HG03095 (cell line): ENCODE results near the gene PGPEP1.

Source experiments
- ATAC-seq: cut with Tn5 transposase; IDR thresholded peaks from one replicate; pipeline ENCODE4 v1.9.1; 2021; ENCODE audit warnings: moderate library complexity; ENCODE audit not compliant: unreplicated experiment

Gene PGPEP1

GRCh38 chr19:18417250-18418028 is 77.0 kb downstream of the PGPEP1 start:
- ATAC-seq, result no peak

GRCh38 chr19:18418029-18418482 is 77.7 kb downstream of the PGPEP1 start:
- ATAC-seq, result no peak

GRCh38 chr19:18418483-18419194 is 78.2 kb downstream of the PGPEP1 start:
- ATAC-seq, result no peak

DNA sequence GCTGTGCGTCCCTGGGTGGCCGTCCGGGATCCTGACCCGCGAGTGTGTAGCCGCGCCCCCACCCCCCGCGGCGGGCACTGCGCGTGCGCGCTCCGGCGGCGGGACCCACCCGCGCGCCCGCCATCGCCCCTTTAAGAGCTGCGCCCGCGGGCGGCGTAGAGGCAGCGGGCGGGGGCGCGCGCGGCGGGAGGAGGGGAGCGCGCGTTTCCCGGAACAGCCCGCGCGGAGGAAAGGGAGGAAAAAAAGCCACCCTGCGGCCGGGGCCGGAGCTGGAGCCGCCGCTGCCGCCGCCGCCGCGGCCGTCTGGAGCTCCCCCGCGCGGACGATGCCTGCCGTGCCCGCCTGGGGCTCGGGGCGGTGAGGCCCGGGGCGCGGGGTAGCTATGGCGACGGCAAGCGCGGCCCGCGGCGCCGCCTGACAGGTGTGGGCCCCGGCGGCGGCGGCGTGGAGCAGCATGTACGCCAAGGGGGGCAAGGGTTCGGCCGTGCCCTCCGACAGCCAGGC is 78.8 kb downstream of the PGPEP1 start, which contains the start of gene SSBP4:
Gene SSBP4 (plus strand): TSS at position 204 of the 504 bp plus-strand sequence. CDS start 251 bp downstream, at position 455.
- ATAC-seq, result no peak
